Activated gamma-delta T cell treated with Interleukin-2 at 50 U/mL for 16 hours (primary cell): ENCODE data around the gene NKD2.
"Not testable (repeated sequence)": the region's sequence is repeated elsewhere in the genome, so short reads cannot be mapped to it uniquely, and the experiment has no call there.

ENCODE experiments used
- DNase-seq: peaks from one replicate; pipeline ENCODE4 v3.0.0-alpha.2; 2020

NKD2 gene

GRCh38 chr5:1075931-1076330 is 67.3 kb downstream of the NKD2 start:
- DNase-seq: no peak

GRCh38 chr5:1076406-1076805 is 67.8 kb downstream of the NKD2 start:
- DNase-seq: no peak

GRCh38 chr5:1077026-1077425 is 68.4 kb downstream of the NKD2 start:
- DNase-seq: no peak

GRCh38 chr5:1077491-1078020 is 69.0 kb downstream of the NKD2 start:
- no peak for DNase-seq

GRCh38 chr5:1078206-1078605 is 69.6 kb downstream of the NKD2 start:
- no peak for DNase-seq

GRCh38 chr5:1078851-1079250 is 70.2 kb downstream of the NKD2 start:
- DNase-seq: no peak

- DNase-seq: no peak
These were observed 70.9 kb downstream of the NKD2 start for GRCh38 chr5:1079486-1079885.

- DNase-seq: no peak
These were observed 71.4 kb downstream of the NKD2 start for GRCh38 chr5:1079961-1080360.

- DNase-seq: no peak
These were observed 71.8 kb downstream of the NKD2 start for GRCh38 chr5:1080432-1080831.

- DNase-seq: no peak
These were observed 72.9 kb downstream of the NKD2 start for GRCh38 chr5:1081519-1081918.

GRCh38 chr5:1083026-1083425 is 74.4 kb downstream of the NKD2 start:
- DNase-seq: not testable (repeated sequence)

- no peak for DNase-seq
These were observed 75.4 kb downstream of the NKD2 start for GRCh38 chr5:1083823-1084605.

GRCh38 chr5:1085391-1085790 is 76.8 kb downstream of the NKD2 start:
- no peak for DNase-seq

- no peak for DNase-seq
These were observed 77.5 kb downstream of the NKD2 start for GRCh38 chr5:1086137-1086536.

- DNase-seq: no peak
These were observed 78.3 kb downstream of the NKD2 start for GRCh38 chr5:1086871-1087270.

- no peak for DNase-seq
These were observed 78.8 kb downstream of the NKD2 start for GRCh38 chr5:1087428-1087827.

- no peak for DNase-seq
These were observed 79.4 kb downstream of the NKD2 start for GRCh38 chr5:1088031-1088430.
